GM23338 (cell line): Measurements from ENCODE around the gene PRPSAP1. TPM values are rescaled to one million over a fixed set of nuclear protein-coding genes. Genes with fewer than 3 reads are reported as not detected.

Experiments
- ATAC-seq: fragments of 200-7000 bp; cut with Tn5 transposase; 3 replicates; pipeline ENCODE4 v1.9.1; 2020
- DNase-seq: peaks from one replicate; pipeline ENCODE4 v3.0.0-alpha.2; 2015; ENCODE audit warnings: low spot score
- H2AFZ ChIP-seq: fragments of 200-600 bp; sonication (generic); 2 replicates; pipeline ENCODE4 v1.8.0; 2016; ENCODE audit warnings: antibody characterized with exemption, mild to moderate bottlenecking, moderate library complexity
- H3F3A ChIP-seq: fragments of 200-600 bp; sonication (generic); replicated peaks from 2 replicates; pipeline ENCODE4 v1.8.0; 2017; ENCODE audit warnings: antibody characterized with exemption, mixed run types, low read depth
- H3K27ac ChIP-seq: fragments of 200-600 bp; sonication (generic); 2 replicates; pipeline ENCODE4 v1.6.1; 2016; ENCODE audit warnings: low read depth
- H3K27me3 ChIP-seq: fragments of 200-600 bp; sonication (generic); 2 replicates; pipeline ENCODE4 v1.8.0; 2016; ENCODE audit warnings: mild to moderate bottlenecking, mixed run types, moderate library complexity; ENCODE audit not compliant: insufficient read depth
- H3K36me3 ChIP-seq: fragments of 200-600 bp; sonication (generic); 2 replicates; pipeline ENCODE4 v1.8.0; 2016; ENCODE audit warnings: mild to moderate bottlenecking; ENCODE audit not compliant: insufficient read depth
- H3K4me1 ChIP-seq: fragments of 200-600 bp; sonication (generic); 2 replicates; pipeline ENCODE4 v1.8.0; 2016; ENCODE audit warnings: mild to moderate bottlenecking, moderate library complexity; ENCODE audit not compliant: insufficient read depth
- H3K4me2 ChIP-seq: fragments of 200-600 bp; sonication (generic); 2 replicates; pipeline ENCODE4 v1.7.1; 2017; ENCODE audit warnings: mixed run types
- H3K4me3 ChIP-seq: fragments of 200-600 bp; sonication (generic); 2 replicates; pipeline ENCODE4 v1.6.1; 2016; ENCODE audit warnings: mixed run types
- H3K79me2 ChIP-seq: fragments of 200-600 bp; sonication (generic); replicated peaks from 2 replicates; pipeline ENCODE4 v1.8.0; 2017; ENCODE audit warnings: mild to moderate bottlenecking; ENCODE audit not compliant: insufficient read depth
- H3K9me2 ChIP-seq: fragments of 200-600 bp; sonication (generic); 2 replicates; pipeline ENCODE4 v1.8.0; 2017; ENCODE audit not compliant: insufficient read depth
- H4K20me1 ChIP-seq: fragments of 200-600 bp; sonication (generic); replicated peaks from 2 replicates; pipeline ENCODE4 v1.8.0; 2017; ENCODE audit warnings: mild to moderate bottlenecking; ENCODE audit not compliant: insufficient read depth
- H3K27ac Mint-ChIP-seq: 2 replicates; pipeline ENCODE4 v1.8.0; 2020; ENCODE audit warnings: inconsistent platforms, mild to moderate bottlenecking, moderate library complexity, mixed read lengths
- H3K27me3 Mint-ChIP-seq: 3 replicates; pipeline ENCODE4 v1.8.0; 2022; ENCODE audit warnings: low read depth, mild to moderate bottlenecking, moderate library complexity, mixed read lengths, inconsistent platforms; ENCODE audit not compliant: insufficient read depth, poor library complexity
- H3K36me3 Mint-ChIP-seq: 3 replicates; pipeline ENCODE4 v1.8.0; 2021; ENCODE audit warnings: low read depth, mild to moderate bottlenecking, inconsistent platforms, moderate library complexity, mixed read lengths
- H3K4me1 Mint-ChIP-seq: 3 replicates; pipeline ENCODE4 v1.8.0; 2020; ENCODE audit warnings: mild to moderate bottlenecking, inconsistent platforms, mixed read lengths
- H3K4me3 Mint-ChIP-seq: 3 replicates; pipeline ENCODE4 v1.8.0; 2021; ENCODE audit warnings: moderate library complexity, mild to moderate bottlenecking, inconsistent platforms, mixed read lengths
- H3K9me3 Mint-ChIP-seq: 3 replicates; pipeline ENCODE4 v1.8.0; 2020; ENCODE audit warnings: moderate library complexity, mild to moderate bottlenecking, inconsistent platforms, mixed read lengths
- CREB1 ChIP-seq: fragments of 250-450 bp; sonication (Bioruptor Pico); IDR thresholded peaks from 2 replicates; pipeline ENCODE4 v1.5.0; 2020; ENCODE audit warnings: low read depth, mild to moderate bottlenecking, moderate library complexity
- EZH2phosphoT487 ChIP-seq: fragments of 200-600 bp; sonication (generic); IDR thresholded peaks from one replicate; pipeline ENCODE4 v1.8.1; 2018; ENCODE audit warnings: antibody characterized with exemption; ENCODE audit not compliant: unreplicated experiment
- JUNB ChIP-seq: IDR thresholded peaks from one replicate; pipeline ENCODE4 v1.6.1; 2016; ENCODE audit warnings: antibody characterized with exemption; ENCODE audit not compliant: unreplicated experiment
- POLR2AphosphoS5 ChIP-seq: IDR thresholded peaks from 2 replicates; pipeline ENCODE4 v1.6.1; 2016; ENCODE audit warnings: antibody characterized with exemption, low read depth
- STAT1 ChIP-seq: IDR thresholded peaks from one replicate; pipeline ENCODE4 v1.6.1; 2016; ENCODE audit warnings: antibody characterized with exemption; ENCODE audit not compliant: unreplicated experiment
- ZNF114 ChIP-seq: fragments of 250-450 bp; sonication (Bioruptor Pico); IDR thresholded peaks from 2 replicates; pipeline ENCODE4 v1.5.0; 2020; ENCODE audit warnings: mild to moderate bottlenecking, moderate library complexity
- ZNF331 ChIP-seq: fragments of 250-450 bp; sonication (Bioruptor Pico); IDR thresholded peaks from 2 replicates; pipeline ENCODE4 v1.5.0; 2020; ENCODE audit warnings: low read depth, mild to moderate bottlenecking, moderate library complexity
- ZNF462 ChIP-seq: fragments of 250-450 bp; sonication (Bioruptor Pico); IDR thresholded peaks from 2 replicates; pipeline ENCODE4 v1.5.0; 2020; ENCODE audit warnings: mild to moderate bottlenecking, moderate library complexity
- polyA plus RNA-seq: library from polyadenylated mRNA; unstranded; fragments of >200 nt; fragmentation: Nextera tagmentation; extraction: Ambion mirVana; gene quantifications from 2 replicates; pipeline ENCODE4 v1.2.1, GENCODE V29; 2016
- total RNA-seq: library from RNA; depleted of rRNA; stranded (reverse); fragments of >200 nt; shearing (Covaris generic); gene quantifications from 2 replicates; pipeline ENCODE4 v1.2.3, GENCODE V29; 2014
- TF ChIP-seq, protein P1 (sequence below): IDR thresholded peaks from 2 replicates; pipeline ENCODE4 v1.6.1; 2016; ENCODE audit warnings: antibody characterized with exemption
- TF ChIP-seq, protein P2 (sequence below): IDR thresholded peaks from one replicate; pipeline ENCODE4 v1.6.1; 2018; ENCODE audit warnings: antibody characterized with exemption; ENCODE audit not compliant: unreplicated experiment
- TF ChIP-seq, protein P3 (sequence below), 2 experiments: fragments of 200-600 bp in 1 of 2; sonication (generic) in 1 of 2; conservative IDR thresholded peaks; 2 replicates each; pipeline versions ENCODE4 v1.5.1 to v1.6.1; 2016 to 2017; ENCODE audit warnings: antibody characterized with exemption in 2 of 2, low read depth in 2 of 2, mild to moderate bottlenecking in 2 of 2, moderate library complexity in 1 of 2

The PRPSAP1 gene
- total and polyA plus RNA-seq, 2 experiments from 2014 or later: 39.5 to 58.8 TPM

DNA sequence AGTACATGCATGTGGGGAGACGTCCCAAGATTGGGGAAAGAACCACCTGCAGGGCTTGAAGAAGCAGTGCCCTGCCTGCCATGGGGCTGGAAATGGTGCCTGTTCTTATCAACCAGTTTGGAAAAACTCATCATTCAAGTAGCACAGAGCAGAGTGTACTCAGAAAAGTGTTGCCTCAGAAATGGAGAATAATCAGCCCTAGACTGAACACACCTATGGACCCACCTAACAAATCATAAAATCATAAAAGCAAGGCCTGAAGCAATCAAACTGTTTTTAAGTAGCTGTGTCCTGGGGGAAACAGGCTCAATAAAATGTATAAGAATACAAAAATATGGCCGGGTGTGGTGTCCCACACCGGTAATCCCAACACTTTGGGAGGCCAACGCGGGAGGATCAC is 56.8 kb downstream of the PRPSAP1 start:
- TF ChIP-seq, protein P1, sequence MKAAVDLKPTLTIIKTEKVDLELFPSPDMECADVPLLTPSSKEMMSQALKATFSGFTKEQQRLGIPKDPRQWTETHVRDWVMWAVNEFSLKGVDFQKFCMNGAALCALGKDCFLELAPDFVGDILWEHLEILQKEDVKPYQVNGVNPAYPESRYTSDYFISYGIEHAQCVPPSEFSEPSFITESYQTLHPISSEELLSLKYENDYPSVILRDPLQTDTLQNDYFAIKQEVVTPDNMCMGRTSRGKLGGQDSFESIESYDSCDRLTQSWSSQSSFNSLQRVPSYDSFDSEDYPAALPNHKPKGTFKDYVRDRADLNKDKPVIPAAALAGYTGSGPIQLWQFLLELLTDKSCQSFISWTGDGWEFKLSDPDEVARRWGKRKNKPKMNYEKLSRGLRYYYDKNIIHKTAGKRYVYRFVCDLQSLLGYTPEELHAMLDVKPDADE: no peak
- no peak for TF ChIP-seq ZNF331 (CRISPR knock-in tag)
- TF ChIP-seq, protein P2, sequence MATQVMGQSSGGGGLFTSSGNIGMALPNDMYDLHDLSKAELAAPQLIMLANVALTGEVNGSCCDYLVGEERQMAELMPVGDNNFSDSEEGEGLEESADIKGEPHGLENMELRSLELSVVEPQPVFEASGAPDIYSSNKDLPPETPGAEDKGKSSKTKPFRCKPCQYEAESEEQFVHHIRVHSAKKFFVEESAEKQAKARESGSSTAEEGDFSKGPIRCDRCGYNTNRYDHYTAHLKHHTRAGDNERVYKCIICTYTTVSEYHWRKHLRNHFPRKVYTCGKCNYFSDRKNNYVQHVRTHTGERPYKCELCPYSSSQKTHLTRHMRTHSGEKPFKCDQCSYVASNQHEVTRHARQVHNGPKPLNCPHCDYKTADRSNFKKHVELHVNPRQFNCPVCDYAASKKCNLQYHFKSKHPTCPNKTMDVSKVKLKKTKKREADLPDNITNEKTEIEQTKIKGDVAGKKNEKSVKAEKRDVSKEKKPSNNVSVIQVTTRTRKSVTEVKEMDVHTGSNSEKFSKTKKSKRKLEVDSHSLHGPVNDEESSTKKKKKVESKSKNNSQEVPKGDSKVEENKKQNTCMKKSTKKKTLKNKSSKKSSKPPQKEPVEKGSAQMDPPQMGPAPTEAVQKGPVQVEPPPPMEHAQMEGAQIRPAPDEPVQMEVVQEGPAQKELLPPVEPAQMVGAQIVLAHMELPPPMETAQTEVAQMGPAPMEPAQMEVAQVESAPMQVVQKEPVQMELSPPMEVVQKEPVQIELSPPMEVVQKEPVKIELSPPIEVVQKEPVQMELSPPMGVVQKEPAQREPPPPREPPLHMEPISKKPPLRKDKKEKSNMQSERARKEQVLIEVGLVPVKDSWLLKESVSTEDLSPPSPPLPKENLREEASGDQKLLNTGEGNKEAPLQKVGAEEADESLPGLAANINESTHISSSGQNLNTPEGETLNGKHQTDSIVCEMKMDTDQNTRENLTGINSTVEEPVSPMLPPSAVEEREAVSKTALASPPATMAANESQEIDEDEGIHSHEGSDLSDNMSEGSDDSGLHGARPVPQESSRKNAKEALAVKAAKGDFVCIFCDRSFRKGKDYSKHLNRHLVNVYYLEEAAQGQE: no peak
- TF ChIP-seq JUNB: no peak
- no peak for TF ChIP-seq ZNF462 (CRISPR knock-in tag)
- no peak for TF ChIP-seq POLR2AphosphoS5
- TF ChIP-seq, protein P3, sequence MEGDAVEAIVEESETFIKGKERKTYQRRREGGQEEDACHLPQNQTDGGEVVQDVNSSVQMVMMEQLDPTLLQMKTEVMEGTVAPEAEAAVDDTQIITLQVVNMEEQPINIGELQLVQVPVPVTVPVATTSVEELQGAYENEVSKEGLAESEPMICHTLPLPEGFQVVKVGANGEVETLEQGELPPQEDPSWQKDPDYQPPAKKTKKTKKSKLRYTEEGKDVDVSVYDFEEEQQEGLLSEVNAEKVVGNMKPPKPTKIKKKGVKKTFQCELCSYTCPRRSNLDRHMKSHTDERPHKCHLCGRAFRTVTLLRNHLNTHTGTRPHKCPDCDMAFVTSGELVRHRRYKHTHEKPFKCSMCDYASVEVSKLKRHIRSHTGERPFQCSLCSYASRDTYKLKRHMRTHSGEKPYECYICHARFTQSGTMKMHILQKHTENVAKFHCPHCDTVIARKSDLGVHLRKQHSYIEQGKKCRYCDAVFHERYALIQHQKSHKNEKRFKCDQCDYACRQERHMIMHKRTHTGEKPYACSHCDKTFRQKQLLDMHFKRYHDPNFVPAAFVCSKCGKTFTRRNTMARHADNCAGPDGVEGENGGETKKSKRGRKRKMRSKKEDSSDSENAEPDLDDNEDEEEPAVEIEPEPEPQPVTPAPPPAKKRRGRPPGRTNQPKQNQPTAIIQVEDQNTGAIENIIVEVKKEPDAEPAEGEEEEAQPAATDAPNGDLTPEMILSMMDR (conservative IDR thresholded peaks at IDR 0.05; ENCODE audit: low read depth in 2 of 2): no peak
- no peak for TF ChIP-seq ZNF114 (CRISPR knock-in tag)
- TF ChIP-seq EZH2phosphoT487: no peak
- TF ChIP-seq STAT1: no peak
- no peak for TF ChIP-seq CREB1 (CRISPR knock-in tag)
- ATAC-seq (no peak), DNase-seq (no peak)
- Mint-ChIP-seq H3K36me3 (no peaks in the 10 kb centered on the region; the same call in 2 of the 3 replicates), H3K4me1 (0 out of 3 replicates have a peak, but pooled peaks cover 3% of the 10 kb centered on the region), H3K4me3 (no peak overlapping the region), H3K27ac (no peak overlapping the region), H3K27me3 (peaks cover 7% of the 10 kb centered on the region), H3K9me3 (no peaks in the 10 kb centered on the region)
- Histone ChIP-seq H3K79me2 (no peaks in the 10 kb centered on the region), H3F3A (no peaks in the 10 kb centered on the region), H3K27me3 (no peaks in the 10 kb centered on the region), H3K4me3 (no peak overlapping the region), H3K4me2 (no peak overlapping the region), H3K27ac (no peak overlapping the region), H3K4me1 (no peaks in the 10 kb centered on the region), H3K9me2 (no peaks in the 10 kb centered on the region), H2AFZ (no peak overlapping the region), H4K20me1 (no peaks in the 10 kb centered on the region), H3K36me3 (no peaks in the 10 kb centered on the region)
